HUES48 (cell line): ENCODE results near the gene DNAJB6.

Experiments used
- H3K27ac ChIP-seq: one replicate; pipeline ENCODE4 v1.7.0; 2013; ENCODE audit warnings: low read depth, low read length, inconsistent platforms
- H3K27me3 ChIP-seq: 2 replicates; pipeline ENCODE4 v1.6.1; 2013; ENCODE audit warnings: mild to moderate bottlenecking, low read length; ENCODE audit not compliant: control insufficient read depth, insufficient read depth
- H3K36me3 ChIP-seq: 2 replicates; pipeline ENCODE4 v1.6.1; 2013; ENCODE audit warnings: low read length; ENCODE audit not compliant: control insufficient read depth, insufficient read depth
- H3K4me1 ChIP-seq: 2 replicates; pipeline ENCODE4 v1.6.1; 2013; ENCODE audit warnings: mild to moderate bottlenecking, low read length; ENCODE audit not compliant: control insufficient read depth, insufficient read depth
- H3K4me3 ChIP-seq: 2 replicates; pipeline ENCODE4 v1.5.1; 2013; ENCODE audit warnings: mild to moderate bottlenecking, low read depth, low read length
- H3K9ac ChIP-seq: 2 replicates; pipeline ENCODE4 v1.6.1; 2013; ENCODE audit warnings: mild to moderate bottlenecking, low read depth, low read length, moderate library complexity
- H3K9me3 ChIP-seq: 2 replicates; pipeline ENCODE4 v1.6.1; 2013; ENCODE audit warnings: low read length; ENCODE audit not compliant: control insufficient read depth, insufficient read depth

DNAJB6 gene

DNA sequence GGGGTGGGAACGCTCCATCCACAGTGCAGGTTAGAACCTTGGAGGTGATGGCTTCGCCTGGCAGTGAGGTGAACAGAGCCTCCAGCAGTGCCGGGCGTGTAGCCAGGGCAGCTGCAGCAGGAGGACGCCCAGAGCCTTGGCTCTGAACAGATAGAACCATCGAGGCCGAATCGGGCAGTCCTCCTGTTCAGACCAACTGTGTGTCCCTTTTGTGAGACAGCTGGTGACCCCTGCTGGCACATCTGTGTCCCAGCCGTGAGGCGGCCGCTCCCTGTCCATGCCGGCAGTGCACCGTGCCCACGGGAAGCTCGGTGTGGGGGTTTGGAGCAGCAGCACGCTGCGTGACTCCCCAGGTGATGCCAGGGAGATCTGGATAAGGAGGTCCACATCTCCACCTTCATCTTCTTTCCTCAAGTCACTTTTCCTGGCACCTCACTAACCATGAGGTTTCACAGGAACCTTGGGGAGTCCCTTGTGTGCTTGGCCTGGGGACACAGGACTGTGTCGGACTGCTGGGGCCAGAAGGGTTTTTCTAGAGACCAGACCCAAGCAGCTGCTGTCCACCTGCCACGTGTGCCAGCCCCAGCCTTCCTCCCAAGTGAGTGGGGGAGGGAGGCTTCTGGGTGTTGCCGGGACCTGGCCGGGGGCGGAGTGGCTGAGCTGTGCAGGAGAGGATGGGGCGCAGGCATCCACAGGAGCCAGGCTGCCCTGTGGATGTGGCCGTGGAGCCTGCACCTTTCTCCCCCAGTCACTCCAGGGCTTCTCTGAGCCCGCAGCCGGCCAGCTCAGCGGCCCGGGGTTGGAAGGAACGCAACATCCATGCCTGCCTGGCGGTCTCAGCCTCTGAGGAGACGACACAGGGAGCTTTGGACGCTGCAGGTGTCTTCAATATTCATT, 69.4 kb downstream of the DNAJB6 start:
- H3K27ac ChIP-seq: no peak overlapping the region
- peaks cover 7% of the 10 kb centered on the region; the same call in 1 of the 2 replicates for H3K4me1 ChIP-seq
- H3K9ac ChIP-seq: no peak overlapping the region
- H3K36me3 ChIP-seq: peaks cover 77% of the 10 kb centered on the region
- no peak overlapping the region for H3K4me3 ChIP-seq
- H3K9me3 ChIP-seq: no peaks in the 10 kb centered on the region
- H3K27me3 ChIP-seq: no peaks in the 10 kb centered on the region

DNA sequence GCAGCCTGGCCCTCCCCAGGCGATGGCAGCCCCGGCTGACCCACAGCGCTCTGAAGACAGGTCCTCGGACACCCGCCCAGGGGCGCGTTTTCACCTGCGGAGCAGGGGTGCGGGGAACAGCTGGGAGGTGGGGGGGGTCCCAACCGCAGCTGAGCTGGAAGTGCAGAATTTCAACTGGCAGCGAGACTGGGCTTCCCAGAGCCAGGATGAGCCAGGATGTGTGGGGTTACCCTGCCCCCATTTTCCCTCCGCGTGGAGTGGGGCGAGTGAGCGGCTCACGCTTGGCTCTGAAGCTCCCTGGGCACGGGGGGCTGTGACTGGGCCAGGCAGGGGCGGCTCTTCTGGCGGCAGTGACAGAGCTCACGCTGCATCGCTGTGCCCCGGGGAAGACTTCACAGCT, 70.2 kb downstream of the DNAJB6 start:
- Histone ChIP-seq H3K36me3 (peaks cover 73% of the 10 kb centered on the region), H3K27ac (no peak overlapping the region), H3K9ac (no peak overlapping the region), H3K4me1 (peaks cover 14% of the 10 kb centered on the region), H3K9me3 (no peaks in the 10 kb centered on the region), H3K27me3 (no peaks in the 10 kb centered on the region), H3K4me3 (no peak overlapping the region)

DNA sequence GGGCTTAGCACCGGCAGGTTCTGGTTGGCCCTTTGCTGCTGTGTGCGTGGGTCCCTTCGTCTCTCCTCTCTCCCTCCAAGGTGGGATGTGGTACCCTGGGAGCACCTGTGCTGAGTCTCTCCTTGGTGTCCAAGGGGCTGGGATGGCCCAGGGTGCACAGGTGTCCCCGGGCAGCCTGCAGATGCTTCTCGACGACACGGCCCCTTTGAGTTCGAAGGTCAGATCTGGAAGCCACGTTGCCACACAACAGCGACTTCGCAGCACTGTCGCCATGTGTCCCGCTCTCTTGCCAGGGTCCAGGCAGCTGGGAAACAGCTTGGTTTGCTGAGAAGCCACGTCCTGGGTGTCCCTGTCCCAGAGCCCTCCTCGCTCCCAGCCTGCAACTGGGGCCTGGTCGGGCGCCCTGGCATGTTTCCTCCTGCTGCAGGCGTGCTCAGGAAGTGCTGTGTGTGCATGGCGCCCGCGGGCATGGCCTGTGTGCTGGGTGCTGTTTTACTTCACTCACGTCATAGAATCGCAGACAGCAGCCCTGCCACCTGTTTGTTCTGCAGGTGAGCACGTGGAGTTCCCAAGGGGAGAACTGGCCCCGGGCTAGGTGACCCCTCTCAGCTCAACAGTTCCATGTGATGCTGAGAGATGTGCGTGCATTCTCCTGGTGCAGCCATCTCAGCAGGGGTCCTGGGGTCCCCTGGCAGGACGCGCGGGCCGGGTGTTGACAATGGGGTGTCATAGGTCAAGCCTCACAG, 70.9 kb downstream of the DNAJB6 start:
- H3K36me3 ChIP-seq: peaks cover 73% of the 10 kb centered on the region
- H3K9me3 ChIP-seq: no peaks in the 10 kb centered on the region
- peaks cover 21% of the 10 kb centered on the region for H3K4me1 ChIP-seq
- H3K27me3 ChIP-seq: no peaks in the 10 kb centered on the region
- H3K9ac ChIP-seq: no peak overlapping the region
- H3K4me3 ChIP-seq: no peak overlapping the region
- H3K27ac ChIP-seq: no peak overlapping the region

DNA sequence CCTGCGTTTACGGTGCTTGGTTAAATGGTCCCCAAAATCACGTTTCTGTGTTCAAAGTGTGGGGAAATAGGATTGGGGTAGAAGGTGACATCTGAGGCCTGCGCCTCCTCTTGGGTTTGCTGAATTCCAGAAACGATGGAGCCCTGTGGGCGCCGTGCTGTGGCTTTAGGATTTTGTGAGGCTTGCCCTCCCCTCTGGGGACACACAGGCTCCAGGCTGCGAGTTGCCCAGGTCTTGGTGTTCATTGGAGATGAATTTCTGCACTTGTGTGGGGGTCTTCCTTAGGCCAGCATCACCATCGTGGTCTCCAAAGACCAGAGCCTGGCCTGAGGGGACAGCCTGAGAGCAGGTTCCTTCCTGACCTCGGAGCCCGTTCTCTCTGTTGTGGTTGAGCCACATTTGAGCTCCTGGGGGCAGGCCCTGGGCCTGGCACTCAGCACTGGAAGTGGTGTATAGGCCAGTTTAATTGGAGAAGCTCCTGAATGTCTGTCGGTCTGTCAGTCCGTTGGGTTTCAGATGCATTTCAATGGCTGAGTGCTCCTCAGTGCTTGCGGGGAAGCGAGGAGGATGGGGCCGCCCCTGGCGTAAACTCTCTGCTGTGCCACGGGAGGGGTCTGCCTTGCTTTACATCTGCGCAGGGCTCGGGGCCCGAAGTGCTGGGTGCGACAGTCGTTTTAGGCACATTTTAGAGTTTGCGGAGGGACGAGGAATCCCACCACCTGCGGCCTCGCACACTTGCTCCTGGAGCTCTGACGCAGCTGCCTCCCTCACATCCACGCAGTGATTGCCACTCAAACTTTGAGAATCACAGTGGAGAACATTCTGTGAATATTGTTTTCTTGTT, 71.7 kb downstream of the DNAJB6 start:
- Histone ChIP-seq H3K4me1 (peaks cover 29% of the 10 kb centered on the region), H3K4me3 (no peak overlapping the region), H3K9ac (no peak overlapping the region), H3K27me3 (no peaks in the 10 kb centered on the region), H3K9me3 (no peaks in the 10 kb centered on the region), H3K27ac (no peak overlapping the region), H3K36me3 (peaks cover 72% of the 10 kb centered on the region)

DNA sequence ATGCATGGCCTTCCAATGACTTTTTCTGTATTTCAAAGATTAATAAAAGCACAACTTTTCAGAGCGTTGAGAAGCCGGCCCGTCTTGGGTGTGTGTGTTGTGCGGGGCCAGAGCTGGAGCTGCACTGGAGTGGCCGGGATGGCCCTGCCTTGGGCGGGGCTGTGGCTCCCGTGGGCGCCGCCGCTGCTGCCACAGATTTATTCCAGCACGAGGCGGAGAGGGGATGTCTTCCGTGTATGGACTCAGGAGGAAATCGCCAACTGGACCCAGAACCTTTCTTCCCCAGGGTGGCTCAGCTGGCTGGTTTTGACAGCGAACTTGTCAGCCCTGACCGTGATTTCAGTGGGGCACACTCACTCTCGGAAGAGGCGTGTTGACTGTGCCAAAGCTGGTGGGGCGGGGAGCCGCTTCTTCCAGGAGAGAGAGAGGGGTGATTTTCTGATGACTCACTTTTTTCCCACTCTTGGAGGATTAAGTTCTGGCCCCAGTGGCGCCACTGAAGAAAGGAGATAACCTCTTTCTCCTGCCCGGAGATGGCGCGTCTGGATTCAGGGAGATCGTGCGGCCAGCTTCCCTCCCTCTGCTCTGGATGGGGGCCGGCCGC, 72.4 kb downstream of the DNAJB6 start:
- Histone ChIP-seq H3K27me3 (no peaks in the 10 kb centered on the region), H3K9me3 (no peaks in the 10 kb centered on the region), H3K27ac (no peak overlapping the region), H3K4me1 (peaks cover 29% of the 10 kb centered on the region), H3K9ac (no peak overlapping the region), H3K4me3 (no peak overlapping the region), H3K36me3 (peaks cover 73% of the 10 kb centered on the region)

DNA sequence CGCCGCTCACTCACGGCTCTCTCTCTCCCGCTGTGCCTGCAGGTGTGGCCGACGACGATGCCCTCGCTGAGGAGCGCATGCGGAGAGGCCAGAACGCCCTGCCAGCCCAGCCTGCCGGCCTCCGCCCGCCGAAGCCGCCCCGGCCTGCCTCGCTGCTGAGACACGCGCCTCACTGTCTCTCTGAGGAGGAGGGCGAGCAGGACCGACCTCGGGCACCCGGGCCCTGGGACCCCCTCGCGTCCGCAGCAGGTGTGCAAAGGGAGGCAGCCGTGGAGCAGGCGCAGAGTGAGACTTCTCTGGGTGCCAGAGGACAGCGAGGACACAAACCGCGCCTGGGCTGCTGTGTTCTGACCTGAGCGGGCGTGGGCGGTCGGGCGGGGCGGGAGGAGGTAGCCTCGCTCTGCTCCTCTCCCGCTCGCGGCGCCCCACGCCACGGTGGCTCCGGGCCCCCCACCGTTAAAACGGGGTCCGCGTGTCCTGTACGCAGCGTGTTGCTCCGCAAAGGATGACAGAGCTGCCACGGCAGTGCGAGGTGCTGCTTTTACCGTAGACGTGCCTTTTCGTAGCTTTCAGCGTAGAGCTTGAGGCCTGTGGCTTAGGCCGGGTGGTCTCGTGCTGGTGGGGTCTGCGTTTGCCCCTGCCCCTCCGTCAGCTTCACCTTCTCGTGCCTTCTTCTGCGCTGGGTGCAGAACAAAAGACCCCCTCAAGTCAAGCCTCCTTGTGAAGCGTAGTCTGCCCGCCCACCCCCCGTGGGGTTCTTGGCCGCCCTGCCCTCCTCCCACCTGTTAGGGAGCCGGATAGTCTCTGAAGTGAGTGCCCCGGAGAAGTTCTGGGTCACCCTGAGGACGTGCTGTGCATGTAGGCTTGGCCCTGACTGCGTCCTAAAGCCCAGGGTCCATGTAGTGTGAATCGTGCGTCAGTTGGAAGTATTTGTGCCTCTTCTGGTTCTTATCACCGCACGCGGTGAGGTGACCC, 73.2 kb downstream of the DNAJB6 start:
- Histone ChIP-seq H3K36me3 (peaks cover 77% of the 10 kb centered on the region), H3K27ac (no peak overlapping the region), H3K4me3 (no peak overlapping the region), H3K9me3 (no peaks in the 10 kb centered on the region), H3K27me3 (no peaks in the 10 kb centered on the region), H3K4me1 (peaks cover 29% of the 10 kb centered on the region), H3K9ac (no peak overlapping the region)

DNA sequence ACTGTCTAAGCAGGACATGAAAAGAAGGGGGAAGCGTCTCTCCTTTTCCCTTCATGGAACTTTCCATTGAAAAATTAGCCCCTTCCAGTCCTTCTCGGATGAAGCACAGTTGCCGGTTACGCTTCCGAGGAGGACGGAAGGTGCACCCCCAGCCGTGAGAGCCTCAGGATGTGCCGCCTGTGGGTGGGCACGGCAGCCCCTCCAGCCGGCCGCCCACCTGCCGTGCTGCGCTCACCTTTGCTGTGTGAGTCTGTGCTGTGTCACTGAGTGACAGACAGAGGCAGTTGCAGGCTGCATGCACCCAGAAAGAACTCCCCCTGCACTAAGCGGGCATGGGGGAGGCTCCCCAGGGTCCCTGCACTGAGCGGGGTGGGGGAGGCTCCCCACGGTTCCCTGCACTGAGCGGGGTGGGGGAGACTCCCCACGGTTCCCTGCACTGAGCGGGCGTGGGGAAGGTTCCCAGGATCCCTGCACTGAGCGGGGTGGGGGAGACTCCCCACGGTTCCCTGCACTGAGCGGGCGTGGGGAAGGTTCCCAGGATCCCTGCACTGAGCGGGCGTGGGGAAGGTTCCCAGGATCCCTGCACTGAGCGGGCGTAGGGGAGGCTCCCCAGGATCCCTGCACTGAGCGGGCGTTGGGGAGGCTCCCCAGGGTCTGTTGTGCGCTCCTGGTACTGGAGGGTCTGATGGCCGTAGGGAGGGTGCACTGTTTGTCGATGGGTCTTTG, 74.2 kb downstream of the DNAJB6 start:
- Histone ChIP-seq H3K4me1 (peaks cover 29% of the 10 kb centered on the region), H3K27ac (no peak overlapping the region), H3K27me3 (no peaks in the 10 kb centered on the region), H3K9ac (no peak overlapping the region), H3K9me3 (no peaks in the 10 kb centered on the region), H3K36me3 (peaks cover 77% of the 10 kb centered on the region), H3K4me3 (no peak overlapping the region)

DNA sequence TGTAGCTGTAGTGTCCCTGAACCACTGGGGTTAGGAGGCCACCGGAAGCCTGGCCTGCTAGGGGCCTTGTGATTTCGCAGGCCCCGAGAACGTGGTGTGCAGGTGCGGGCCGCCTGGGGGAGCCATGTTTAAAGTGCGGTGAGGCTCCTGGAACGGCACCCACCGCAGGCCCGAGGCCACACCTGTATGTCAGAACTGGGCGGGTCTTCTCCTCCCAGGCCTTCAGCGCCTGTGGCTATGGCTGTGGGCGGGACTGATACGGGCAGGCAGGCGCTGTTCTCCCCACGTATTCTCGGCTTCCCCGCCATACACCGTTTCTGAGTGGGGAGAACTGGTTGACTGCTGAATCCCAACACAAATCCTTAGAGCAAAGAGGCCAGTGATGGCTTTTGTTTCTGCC, 74.8 kb downstream of the DNAJB6 start:
- no peak overlapping the region for H3K4me3 ChIP-seq
- no peaks in the 10 kb centered on the region for H3K27me3 ChIP-seq
- H3K9ac ChIP-seq: no peak overlapping the region
- no peak overlapping the region for H3K27ac ChIP-seq
- peaks cover 77% of the 10 kb centered on the region for H3K36me3 ChIP-seq
- H3K4me1 ChIP-seq: peaks cover 29% of the 10 kb centered on the region
- no peaks in the 10 kb centered on the region for H3K9me3 ChIP-seq

DNA sequence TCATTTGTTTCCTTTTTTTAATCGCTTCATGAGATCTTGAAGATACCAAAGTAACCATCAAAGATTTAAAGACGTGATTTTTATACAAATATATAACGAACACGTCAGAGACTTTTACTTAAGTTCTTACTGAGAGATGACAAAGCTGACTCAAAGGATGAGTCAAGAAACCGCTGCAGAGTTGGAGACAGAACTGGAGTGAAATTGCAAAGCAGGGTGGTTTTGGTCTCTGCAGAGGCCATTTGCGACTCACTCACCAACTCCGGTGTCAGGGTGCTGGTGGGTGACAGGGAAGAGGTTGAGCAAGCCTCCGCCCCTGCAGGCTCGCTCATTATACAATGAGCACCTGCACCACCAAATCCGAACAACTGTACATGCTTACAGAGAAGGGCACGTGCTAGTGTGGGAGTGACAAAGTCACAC, 75.2 kb downstream of the DNAJB6 start:
- Histone ChIP-seq H3K36me3 (peaks cover 77% of the 10 kb centered on the region), H3K9me3 (no peaks in the 10 kb centered on the region), H3K27me3 (no peaks in the 10 kb centered on the region), H3K4me1 (peaks cover 29% of the 10 kb centered on the region), H3K4me3 (no peak overlapping the region), H3K9ac (no peak overlapping the region), H3K27ac (no peak overlapping the region)
